Gastrocnemius medialis (tissue), 4 donors: ENCODE measurements around the gene PRKAG2. TPM values are rescaled to one million over a fixed set of nuclear protein-coding genes. Genes with fewer than 3 reads are reported as not detected.
"Not testable (repeated sequence)": the region's sequence is repeated elsewhere in the genome, so short reads cannot be mapped to it uniquely, and the experiment has no call there.

Experiments
- ATAC-seq, 2 donors: fragments of 150-250 bp; one replicate each; pipeline ENCODE4 v1.9.1; 2016
- DNase-seq, 2 donors: peaks; one replicate each; pipeline ENCODE4 v3.0.0-alpha.2; 2019
- H3K27ac ChIP-seq, 4 donors: fragments of 200-600 bp; sonication (generic); 1 replicate in 1 of 4; 2 replicates in 3 of 4; pipeline ENCODE4 v1.5.1; 2016 to 2018; ENCODE audit warnings: mild to moderate bottlenecking in 2 of 4, moderate library complexity in 1 of 4
- H3K27me3 ChIP-seq, 3 donors: fragments of 200-600 bp; sonication (generic) in 2 of 3; 1 replicate in 1 of 3; 2 replicates in 2 of 3; pipeline versions ENCODE4 v1.5.1 to v1.6.0; 2016 to 2019; ENCODE audit warnings: mild to moderate bottlenecking in 1 of 3, moderate library complexity in 1 of 3
- H3K36me3 ChIP-seq, 2 donors: fragments of 200-600 bp; sonication (generic) in 1 of 2; one replicate each; pipeline ENCODE4 v1.5.1; 2017 to 2018
- H3K4me1 ChIP-seq, 2 donors: fragments of 200-600 bp; sonication (generic) in 1 of 2; one replicate each; pipeline ENCODE4 v1.5.1; 2016 to 2017; ENCODE audit warnings: mild to moderate bottlenecking in 2 of 2
- H3K4me3 ChIP-seq, 4 donors: fragments of 200-600 bp; sonication (generic) in 3 of 4; 1 replicate in 1 of 4; 2 replicates in 3 of 4; pipeline ENCODE4 v1.5.1; 2016 to 2019; ENCODE audit warnings: mild to moderate bottlenecking in 2 of 4
- H3K9me3 ChIP-seq, 3 donors: fragments of 200-600 bp; sonication (generic) in 2 of 3; 1 replicate in 1 of 3; 2 replicates in 2 of 3; pipeline ENCODE4 v1.5.1; 2016 to 2019
- POLR2A ChIP-seq, 2 donors: fragments of 450-650 bp; IDR thresholded peaks; one replicate each; pipeline ENCODE4 v1.6.1; 2017; ENCODE audit warnings: antibody characterized with exemption in 2 of 2, mild to moderate bottlenecking in 2 of 2, moderate library complexity in 2 of 2
- in situ Hi-C, 4 donors: fragments of 200-750 bp; cut with MboI; loops; one replicate each; pipeline versions ENCODE4 v1.15.0 to v1.8.0; 2017; ENCODE audit warnings: low sequenced_read_pairs in 4 of 4
- intact Hi-C: fragments of 100-400 bp; cut with DNase I; formaldehyde crosslinking; loops from one replicate; pipeline ENCODE4 v1.15.1; 2023; ENCODE audit warnings: low total_unique reads
- total RNA-seq, 4 donors: library from RNA; depleted of rRNA; stranded (reverse); fragments of >200 nt; gene quantifications; one replicate each; pipeline versions ENCODE4 v1.1.0 to v1.2.3, GENCODE V29; 2016
- TF ChIP-seq, protein P1 (sequence below), 5 experiments: fragments of 450-650 bp in 3 of 5; fragments of 200-600 bp in 2 of 5; sonication (generic) in 2 of 5; IDR thresholded peaks in 4 of 5; conservative IDR thresholded peaks in 1 of 5; 1 replicate in 4 of 5; 2 replicates in 1 of 5; pipeline ENCODE4 v1.5.1; 2016 to 2019; ENCODE audit warnings: antibody characterized with exemption in 5 of 5, mild to moderate bottlenecking in 3 of 5, moderate library complexity in 3 of 5

PRKAG2 gene
- total RNA-seq, 4 donors from 2014 or later, result 5.3 to 32.6 (median 13.9) TPM

DNA sequence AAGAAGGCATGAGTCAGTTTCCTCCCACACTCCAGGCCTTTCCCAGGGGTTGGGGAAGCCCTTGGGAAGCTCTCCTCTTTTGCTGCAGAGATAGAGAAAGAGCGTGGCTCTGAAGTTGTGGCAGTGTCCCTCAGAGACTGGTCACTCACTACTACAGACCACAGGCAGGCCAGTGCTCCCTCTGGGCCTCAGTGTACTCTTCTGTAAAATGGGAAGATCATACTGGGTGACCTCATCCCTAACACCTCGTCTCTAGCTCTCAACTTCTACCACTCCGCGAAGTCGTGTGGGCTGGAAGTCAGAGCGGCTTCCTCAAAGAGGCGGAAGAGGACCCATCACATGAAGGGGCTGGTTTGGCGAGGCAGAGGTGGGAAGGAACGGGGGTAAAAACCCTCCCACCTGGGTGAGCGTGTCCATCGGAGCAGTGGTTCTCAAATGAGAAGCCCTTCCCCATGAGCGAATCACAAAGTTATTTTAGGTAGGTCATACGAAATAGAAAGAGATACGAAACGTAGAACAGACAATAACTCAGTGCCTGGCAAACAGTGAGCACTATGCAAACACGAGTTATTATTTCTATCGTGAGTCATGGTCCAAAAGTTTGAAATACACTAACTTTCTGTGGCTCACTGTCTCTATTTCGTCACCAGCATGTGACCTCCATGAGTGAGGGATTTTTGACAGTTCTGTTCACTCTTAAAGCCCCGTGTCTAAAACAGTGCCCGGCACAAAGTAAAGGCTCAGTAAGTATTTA, 32.7 kb downstream of the PRKAG2 start:
- no peak for TF ChIP-seq POLR2A (IDR thresholded peaks at IDR 0.05)
- TF ChIP-seq, protein P1, sequence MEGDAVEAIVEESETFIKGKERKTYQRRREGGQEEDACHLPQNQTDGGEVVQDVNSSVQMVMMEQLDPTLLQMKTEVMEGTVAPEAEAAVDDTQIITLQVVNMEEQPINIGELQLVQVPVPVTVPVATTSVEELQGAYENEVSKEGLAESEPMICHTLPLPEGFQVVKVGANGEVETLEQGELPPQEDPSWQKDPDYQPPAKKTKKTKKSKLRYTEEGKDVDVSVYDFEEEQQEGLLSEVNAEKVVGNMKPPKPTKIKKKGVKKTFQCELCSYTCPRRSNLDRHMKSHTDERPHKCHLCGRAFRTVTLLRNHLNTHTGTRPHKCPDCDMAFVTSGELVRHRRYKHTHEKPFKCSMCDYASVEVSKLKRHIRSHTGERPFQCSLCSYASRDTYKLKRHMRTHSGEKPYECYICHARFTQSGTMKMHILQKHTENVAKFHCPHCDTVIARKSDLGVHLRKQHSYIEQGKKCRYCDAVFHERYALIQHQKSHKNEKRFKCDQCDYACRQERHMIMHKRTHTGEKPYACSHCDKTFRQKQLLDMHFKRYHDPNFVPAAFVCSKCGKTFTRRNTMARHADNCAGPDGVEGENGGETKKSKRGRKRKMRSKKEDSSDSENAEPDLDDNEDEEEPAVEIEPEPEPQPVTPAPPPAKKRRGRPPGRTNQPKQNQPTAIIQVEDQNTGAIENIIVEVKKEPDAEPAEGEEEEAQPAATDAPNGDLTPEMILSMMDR (IDR thresholded peaks at IDR 0.05 in 4 of 5, conservative IDR thresholded peaks at IDR 0.05 in 1 of 5), result no peak
- Histone ChIP-seq H3K27ac (no peak overlapping the region), H3K4me1 (no peaks in the 10 kb centered on the region), H3K36me3 (no peaks in the 10 kb centered on the region), H3K9me3 (no peaks in the 10 kb centered on the region), H3K4me3 (no peak overlapping the region), H3K27me3 (no peaks in the 10 kb centered on the region)
- in situ Hi-C loops, result no loop called here
- no peak for DNase-seq
- intact Hi-C loops, result no loop called here
- no peak for ATAC-seq

DNA sequence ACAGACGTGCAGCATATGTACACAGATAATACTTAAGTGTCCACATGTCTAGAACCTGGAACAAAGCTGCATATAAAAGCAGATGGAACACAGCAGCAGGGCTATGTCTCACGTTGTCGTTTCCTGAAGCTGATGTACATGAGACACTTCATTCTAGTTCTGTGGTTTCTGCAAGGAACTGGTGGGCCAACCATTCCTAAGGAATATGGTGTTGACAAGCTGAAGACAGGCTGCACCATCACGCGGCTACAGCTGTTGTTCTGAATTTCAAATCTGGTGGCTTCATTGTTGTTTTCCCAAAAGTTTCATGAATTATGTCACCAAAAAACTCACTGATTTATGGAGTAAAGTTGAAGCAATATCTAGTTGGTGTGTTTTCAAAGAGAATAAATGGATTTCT, 33.7 kb downstream of the PRKAG2 start:
- Histone ChIP-seq H3K4me3 (no peak overlapping the region), H3K27me3 (no peaks in the 10 kb centered on the region), H3K27ac (no peak overlapping the region), H3K9me3 (no peaks in the 10 kb centered on the region), H3K4me1 (no peaks in the 10 kb centered on the region), H3K36me3 (no peaks in the 10 kb centered on the region)
- DNase-seq (no peak), ATAC-seq (no peak)
- TF ChIP-seq, protein P1 (IDR thresholded peaks at IDR 0.05 in 4 of 5, conservative IDR thresholded peaks at IDR 0.05 in 1 of 5), result no peak
- TF ChIP-seq POLR2A (IDR thresholded peaks at IDR 0.05), result no peak
- in situ Hi-C loops (no loop called here), intact Hi-C loops (no loop called here)

DNA sequence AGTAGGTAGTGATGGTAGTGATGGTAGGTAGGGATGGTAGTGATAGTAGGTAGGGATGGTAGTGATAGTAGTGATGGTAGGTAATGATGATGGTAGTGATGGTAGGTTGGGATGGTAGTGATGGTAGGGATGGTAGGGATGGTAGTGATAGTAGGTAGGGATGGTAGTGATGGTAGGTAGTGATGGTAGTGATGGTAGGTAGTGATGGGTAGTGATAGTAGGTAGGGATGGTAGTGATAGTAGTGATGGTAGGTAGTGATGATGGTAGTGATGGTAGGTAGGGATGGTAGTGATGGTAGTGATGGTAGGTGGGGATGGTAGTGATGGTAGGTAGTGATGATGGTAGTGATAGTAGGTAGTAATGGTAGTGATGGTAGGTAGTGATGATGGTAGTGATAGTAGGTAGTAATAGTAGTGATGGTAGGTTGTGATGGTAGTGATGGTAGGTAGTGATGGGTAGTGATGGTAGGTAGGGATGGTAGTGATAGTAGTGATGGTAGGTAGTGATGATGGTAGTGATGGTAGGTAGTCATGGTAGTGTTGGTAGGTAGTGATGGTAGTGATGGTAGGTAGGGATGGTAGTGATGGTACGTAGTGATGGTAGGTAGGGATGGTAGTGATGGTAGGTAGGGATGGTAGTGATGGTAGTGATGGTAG, 35.4 kb downstream of the PRKAG2 start:
- H3K4me3 ChIP-seq, H3K9me3 ChIP-seq, DNase-seq, H3K4me1 ChIP-seq, intact Hi-C loops, H3K27ac ChIP-seq, H3K27me3 ChIP-seq, in situ Hi-C loops, ATAC-seq, H3K36me3 ChIP-seq: not testable (repeated sequence)

DNA sequence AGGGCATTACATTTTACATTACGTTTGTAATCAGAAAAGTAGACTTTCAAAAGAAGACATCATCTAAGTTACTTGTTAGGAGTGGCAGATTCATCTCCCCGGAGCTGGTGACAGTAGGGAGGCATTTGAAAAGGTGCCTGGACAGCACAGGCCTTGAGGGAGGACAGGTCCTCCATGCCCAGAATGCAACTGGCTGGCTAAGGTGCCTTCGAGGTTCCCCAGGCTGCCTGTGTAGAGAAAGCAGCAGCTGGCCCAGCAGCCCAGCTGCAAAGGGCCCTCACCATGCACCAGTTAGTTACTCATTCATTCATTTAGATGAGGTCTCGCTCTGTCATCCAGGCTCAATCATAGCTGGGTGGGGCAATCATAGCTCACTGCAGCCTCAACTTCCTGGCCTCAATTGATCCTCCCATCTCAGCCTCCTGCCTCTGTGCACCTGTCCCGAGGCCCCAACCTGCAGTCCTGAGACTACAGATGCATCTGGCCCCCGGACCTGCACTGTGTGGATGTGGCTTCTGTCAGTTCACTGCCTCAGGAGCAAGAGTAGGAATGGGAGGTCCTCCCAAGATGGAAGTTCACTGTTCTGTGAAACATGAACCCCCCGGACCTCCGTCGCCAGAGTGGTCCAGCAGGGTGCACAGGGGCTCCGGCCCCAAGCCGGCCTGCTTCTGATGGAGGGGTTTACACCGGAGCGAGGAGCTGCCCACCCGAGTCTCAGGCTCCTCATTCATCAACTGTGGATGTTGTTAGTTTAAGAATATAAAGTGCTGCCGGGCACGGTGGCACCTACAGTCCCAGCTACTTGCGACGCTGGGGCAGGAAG, 36.6 kb downstream of the PRKAG2 start:
- no peaks in the 10 kb centered on the region for H3K36me3 ChIP-seq
- no peak overlapping the region for H3K4me3 ChIP-seq
- TF ChIP-seq, protein P1 (IDR thresholded peaks at IDR 0.05 in 4 of 5, conservative IDR thresholded peaks at IDR 0.05 in 1 of 5), result no peak
- no peak for TF ChIP-seq POLR2A (IDR thresholded peaks at IDR 0.05)
- H3K27ac ChIP-seq, result no peak overlapping the region
- DNase-seq, result no peak
- intact Hi-C loops, result no loop called here
- no peaks in the 10 kb centered on the region for H3K9me3 ChIP-seq
- ATAC-seq, result no peak
- H3K4me1 ChIP-seq, result no peaks in the 10 kb centered on the region
- in situ Hi-C loops, result no loop called here
- no peaks in the 10 kb centered on the region for H3K27me3 ChIP-seq

DNA sequence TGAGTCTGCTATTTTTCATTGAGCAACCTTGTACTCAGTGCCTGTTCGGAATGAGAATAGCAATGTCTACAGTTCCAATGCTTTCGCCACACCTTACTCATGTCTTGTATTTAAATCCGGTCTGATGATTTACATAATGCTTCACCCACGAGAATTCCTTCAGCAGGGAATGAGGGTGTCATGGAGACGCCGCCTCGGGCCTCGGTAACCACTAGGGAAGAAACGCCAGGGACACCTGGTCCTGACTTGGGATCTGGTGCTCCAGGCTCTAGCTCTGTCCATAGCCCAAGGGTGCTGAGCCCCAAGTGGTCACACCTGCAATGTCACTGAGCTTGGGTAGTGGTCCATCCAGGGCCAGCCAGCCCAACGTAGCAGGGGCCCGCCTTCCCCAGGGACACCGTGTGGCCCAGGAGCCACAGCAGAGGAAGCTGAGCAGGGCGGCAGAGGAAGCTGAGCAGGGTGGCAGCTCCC, 37.4 kb downstream of the PRKAG2 start:
- in situ Hi-C loops (no loop called here), intact Hi-C loops (no loop called here)
- no peak overlapping the region for H3K27ac ChIP-seq
- no peaks in the 10 kb centered on the region for H3K36me3 ChIP-seq
- H3K4me1 ChIP-seq, result no peaks in the 10 kb centered on the region
- no peaks in the 10 kb centered on the region for H3K9me3 ChIP-seq
- ATAC-seq (no peak), DNase-seq (no peak)
- H3K4me3 ChIP-seq, result no peak overlapping the region
- H3K27me3 ChIP-seq, result no peaks in the 10 kb centered on the region
- TF ChIP-seq, protein P1 (IDR thresholded peaks at IDR 0.05 in 4 of 5, conservative IDR thresholded peaks at IDR 0.05 in 1 of 5), result no peak
- TF ChIP-seq POLR2A (IDR thresholded peaks at IDR 0.05), result no peak
